Lower leg skin (tissue), 3 donors: ENCODE data around the gene ARHGAP24.

ENCODE experiments used
- CTCF ChIP-seq, 3 donors: fragments of 450-650 bp; IDR thresholded peaks; one replicate each; pipeline ENCODE4 v1.5.1; 2016; ENCODE audit warnings: antibody characterized with exemption in 3 of 3, mild to moderate bottlenecking in 3 of 3, moderate library complexity in 2 of 3
- POLR2A ChIP-seq, 2 donors: fragments of 450-650 bp; IDR thresholded peaks; one replicate each; pipeline ENCODE4 v1.6.1; 2016 to 2017; ENCODE audit warnings: antibody characterized with exemption in 2 of 2, mild to moderate bottlenecking in 1 of 2, moderate library complexity in 1 of 2

GRCh38 chr4:85925071-85925470, 450.1 kb downstream of the ARHGAP24 start:
- TF ChIP-seq CTCF (IDR thresholded peaks at IDR 0.05), result no peak
- no peak for TF ChIP-seq POLR2A (IDR thresholded peaks at IDR 0.05)
